GM12873 (cell line): Measurements from ENCODE around the gene PPP2R5C.

Source experiments
- CTCF ChIP-seq: IDR thresholded peaks from 2 replicates; pipeline ENCODE4 v1.5.1; 2012; ENCODE audit warnings: low read depth, mild to moderate bottlenecking, moderate library complexity, low read length, control low read depth; ENCODE audit not compliant: insufficient read depth; ENCODE audit errors: missing control alignments

The PPP2R5C gene

GRCh38 chr14:101916816-101917412 is 155.4 kb downstream of the PPP2R5C start:
- TF ChIP-seq CTCF, result no peak

GRCh38 chr14:101917413-101918017 is 156.0 kb downstream of the PPP2R5C start:
- TF ChIP-seq CTCF, result no peak

- TF ChIP-seq CTCF, result no peak
Observed at GRCh38 chr14:101918065-101918989, 156.8 kb downstream of the PPP2R5C start.

GRCh38 chr14:101920271-101920670 is 158.8 kb downstream of the PPP2R5C start:
- TF ChIP-seq CTCF, result no peak

GRCh38 chr14:101922866-101923265 is 161.4 kb downstream of the PPP2R5C start:
- no peak for TF ChIP-seq CTCF

- no peak for TF ChIP-seq CTCF
Observed at GRCh38 chr14:101925152-101925551, 163.6 kb downstream of the PPP2R5C start.

GRCh38 chr14:101926085-101926484 is 164.6 kb downstream of the PPP2R5C start:
- TF ChIP-seq CTCF, result no peak
